GM12878 (cell line): ENCODE results near the gene RNF44. TPM values are rescaled to one million over a fixed set of nuclear protein-coding genes. Genes with fewer than 3 reads are reported as not detected.

Experiments
- ATAC-seq: fragments of 200-7000 bp; cut with Tn5 transposase; 3 replicates; pipeline ENCODE4 v1.9.1; 2020; ENCODE audit warnings: mild to moderate bottlenecking, moderate library complexity
- BruUV-seq: library from RNA; stranded (reverse); fragments of 400-500 nt; replicated peaks from 2 replicates; lab custom pipeline; 2021; lab: Mats Ljungman, UMichigan
- CTCF ChIA-PET: fragments of 300-600 bp; sonication (Branson Sonifier 250); formaldehyde crosslinking; extraction: SDS; loops from one replicate; lab custom pipeline; 2021; ENCODE audit warnings: inconsistent platforms; lab: Yijun Ruan, JAX
- POLR2A ChIA-PET: fragments of 350-600 bp; formaldehyde crosslinking; extraction: SDS; loops from one replicate; lab custom pipeline; 2021; ENCODE audit warnings: inconsistent platforms; lab: Charles Lee
- RAD21 ChIA-PET: fragments of 300-600 bp; sonication (Branson Sonifier 250); formaldehyde crosslinking; loops from one replicate; lab custom pipeline; 2023; ENCODE audit warnings: antibody characterized with exemption; ENCODE audit not compliant: unreplicated experiment; lab: Charles Lee
- SMC1A ChIA-PET: fragments of 300-600 bp; sonication (Branson Sonifier 250); formaldehyde crosslinking; loops from one replicate; lab custom pipeline; 2023; ENCODE audit not compliant: unreplicated experiment, uncharacterized antibody; lab: Charles Lee
- DNase-seq: peaks from one replicate; pipeline ENCODE4 v3.0.0-alpha.2; 2011; ENCODE audit warnings: low read depth, low spot score
- FAIRE-seq: peaks from 3 replicates; lab custom pipeline; 2011; peaks lifted over from hg19 to GRCh38; lab: Jason Lieb, UNC
- H2AFZ ChIP-seq: 2 replicates; pipeline ENCODE4 v1.6.0; 2011; ENCODE audit warnings: low read depth, low read length, control low read depth; ENCODE audit not compliant: control insufficient read depth
- H3K27ac ChIP-seq: 2 replicates; pipeline ENCODE4 v1.5.1; 2011; ENCODE audit warnings: control low read depth; ENCODE audit not compliant: control insufficient read depth, insufficient read depth
- H3K27me3 ChIP-seq, 2 experiments: replicated peaks in 1 of 2; 2 replicates each; pipeline versions ENCODE4 v1.6.0 to v1.6.1; 2011; ENCODE audit warnings: low read length in 1 of 2; ENCODE audit not compliant: control insufficient read depth in 2 of 2, insufficient read depth in 2 of 2
- H3K36me3 ChIP-seq, 2 experiments: 2 replicates each; pipeline ENCODE4 v1.5.1; 2011; ENCODE audit warnings: low read length in 1 of 2; ENCODE audit not compliant: control insufficient read depth in 2 of 2, insufficient read depth in 2 of 2
- H3K4me1 ChIP-seq: 2 replicates; pipeline ENCODE4 v1.6.1; 2011; ENCODE audit warnings: mild to moderate bottlenecking, low read length, moderate library complexity, mixed read lengths; ENCODE audit not compliant: control insufficient read depth, insufficient read depth
- H3K4me2 ChIP-seq: 2 replicates; pipeline ENCODE4 v1.6.0; 2011; ENCODE audit warnings: control low read depth; ENCODE audit not compliant: control insufficient read depth, insufficient read depth
- H3K4me3 ChIP-seq: fragments of 200-600 bp; sonication (generic); 2 replicates; pipeline ENCODE4 v1.5.1; 2016
- H3K79me2 ChIP-seq: 2 replicates; pipeline ENCODE4 v1.6.0; 2011; ENCODE audit warnings: low read length; ENCODE audit not compliant: control insufficient read depth, insufficient read depth
- H3K9ac ChIP-seq: 2 replicates; pipeline ENCODE4 v1.8.0; 2011; ENCODE audit warnings: low read length, control low read depth, mixed read lengths; ENCODE audit not compliant: control insufficient read depth, insufficient read depth
- H3K9me3 ChIP-seq: replicated peaks from 3 replicates; pipeline ENCODE4 v1.5.1; 2011; ENCODE audit warnings: mild to moderate bottlenecking, low read length; ENCODE audit not compliant: control insufficient read depth, insufficient read depth
- H4K20me1 ChIP-seq: 2 replicates; pipeline ENCODE4 v1.6.0; 2011; ENCODE audit not compliant: control insufficient read depth, insufficient read depth
- BCLAF1 ChIP-seq: fragments of 450-650 bp; IDR thresholded peaks from 2 replicates; pipeline ENCODE4 v1.6.1; 2017; ENCODE audit warnings: antibody characterized with exemption, mild to moderate bottlenecking, moderate library complexity
- CBX5 ChIP-seq: sonication (generic); IDR thresholded peaks from 2 replicates; pipeline ENCODE4 v1.6.1; 2016; ENCODE audit warnings: low read depth, moderate library complexity, mild to moderate bottlenecking, inconsistent platforms
- CHD4 ChIP-seq: fragments of 200-600 bp; sonication (generic); IDR thresholded peaks from 2 replicates; pipeline ENCODE4 v1.6.1; 2016; ENCODE audit warnings: mild to moderate bottlenecking
- EGR1 ChIP-seq, 2 experiments: IDR thresholded peaks; 1 replicate in 1 of 2; 2 replicates in 1 of 2; pipeline ENCODE4 v1.6.1; 2011 to 2012; ENCODE audit warnings: low read depth in 2 of 2, low read length in 2 of 2, borderline replicate concordance in 1 of 2, mild to moderate bottlenecking in 1 of 2, moderate library complexity in 1 of 2
- EZH2 ChIP-seq: IDR thresholded peaks from 2 replicates; pipeline ENCODE4 v1.6.1; 2012; ENCODE audit warnings: low read depth, mild to moderate bottlenecking, control low read depth, inconsistent platforms, low read length, borderline replicate concordance; ENCODE audit not compliant: control insufficient read depth
- HCFC1 ChIP-seq: fragments of 150-350 bp; IDR thresholded peaks from 2 replicates; pipeline ENCODE4 v1.6.1; 2014; ENCODE audit warnings: low read length
- MXI1 ChIP-seq: fragments of 150-350 bp; IDR thresholded peaks from 2 replicates; pipeline ENCODE4 v1.6.1; 2011; ENCODE audit warnings: low read depth, mild to moderate bottlenecking, inconsistent platforms, low read length, improper control_type of control experiment
- RAD21 ChIP-seq: IDR thresholded peaks from 2 replicates; pipeline ENCODE4 v1.6.1; 2011; ENCODE audit warnings: mild to moderate bottlenecking, low read depth, low read length, moderate library complexity; ENCODE audit not compliant: insufficient read depth
- SMARCA5 ChIP-seq: fragments of 450-650 bp; IDR thresholded peaks from 2 replicates; pipeline ENCODE4 v1.6.1; 2017; ENCODE audit warnings: mild to moderate bottlenecking
- SRF ChIP-seq, 2 experiments: IDR thresholded peaks; 2 replicates each; pipeline ENCODE4 v1.6.1; 2011; ENCODE audit warnings: low read depth in 2 of 2, low read length in 2 of 2, mild to moderate bottlenecking in 1 of 2, moderate library complexity in 1 of 2
- ZNF207 ChIP-seq: fragments of 450-650 bp; IDR thresholded peaks from 2 replicates; pipeline ENCODE4 v1.6.1; 2014; ENCODE audit warnings: antibody characterized with exemption, mild to moderate bottlenecking, borderline replicate concordance
- WGBS: methylation state at CpG from one replicate; pipeline ENCODE4 v1.1.6; 2016; ENCODE audit warnings: low lambda C conversion rate; ENCODE audit not compliant: insufficient replicate concordance, insufficient coverage; ENCODE audit errors: missing lambda C conversion rate; 5-methylcytosine and 5-hydroxymethylcytosine counted together
- in situ Hi-C: fragments of 300-500 bp; cut with MboI; formaldehyde crosslinking; loops from 9 replicates; pipeline ENCODE4 v1.14.3; 2018; ENCODE audit warnings: mixed read lengths
- intact Hi-C: fragments of 100-400 bp; cut with micrococcal nuclease; formaldehyde crosslinking; loops from one replicate; pipeline ENCODE4 v1.14.2; 2022; ENCODE audit not compliant: unreplicated experiment
- polyA plus RNA-seq, 11 experiments: library from polyadenylated mRNA; depleted of rRNA in 4 of 11; unstranded in 6 of 11; stranded (reverse) in 5 of 11; fragments of >200 nt; fragmentation: Nextera tagmentation in 4 of 11; fragmentation: Illumina TruSeq in 1 of 11; extraction: Ambion mirVana in 4 of 11; extraction: Trizol in 1 of 11; gene quantifications; 1 replicate in 1 of 11; 2 replicates in 10 of 11; pipeline versions ENCODE4 v1.2.1 to v1.2.3, GENCODE V29; 2011 to 2016; ENCODE audit warnings: inconsistent platforms in 2 of 11, missing spikeins in 2 of 11, low read depth in 1 of 11
- total RNA-seq, 4 experiments: library from RNA; depleted of rRNA in 3 of 4; stranded (reverse); fragments of >200 nt in 3 of 4; fragmentation: Illumina TruSeq in 1 of 4; extraction: Trizol in 1 of 4; gene quantifications; 2 replicates each; pipeline versions ENCODE4 v1.2.1 to v1.2.3, GENCODE V29; 2013 to 2021
- TF ChIP-seq, protein P1 (sequence below): IDR thresholded peaks from 2 replicates; pipeline ENCODE4 v1.6.1; 2012; ENCODE audit warnings: improper control_type of control experiment, low read depth, low read length; ENCODE audit not compliant: insufficient replicate concordance

Gene RNF44
- total and polyA plus RNA-seq, 10 of the 15 experiments (the other 5 are each of a cell fraction or from before 2014, with no cell fraction given) = 1.7 to 51.9 (median 7.9) TPM

DNA sequence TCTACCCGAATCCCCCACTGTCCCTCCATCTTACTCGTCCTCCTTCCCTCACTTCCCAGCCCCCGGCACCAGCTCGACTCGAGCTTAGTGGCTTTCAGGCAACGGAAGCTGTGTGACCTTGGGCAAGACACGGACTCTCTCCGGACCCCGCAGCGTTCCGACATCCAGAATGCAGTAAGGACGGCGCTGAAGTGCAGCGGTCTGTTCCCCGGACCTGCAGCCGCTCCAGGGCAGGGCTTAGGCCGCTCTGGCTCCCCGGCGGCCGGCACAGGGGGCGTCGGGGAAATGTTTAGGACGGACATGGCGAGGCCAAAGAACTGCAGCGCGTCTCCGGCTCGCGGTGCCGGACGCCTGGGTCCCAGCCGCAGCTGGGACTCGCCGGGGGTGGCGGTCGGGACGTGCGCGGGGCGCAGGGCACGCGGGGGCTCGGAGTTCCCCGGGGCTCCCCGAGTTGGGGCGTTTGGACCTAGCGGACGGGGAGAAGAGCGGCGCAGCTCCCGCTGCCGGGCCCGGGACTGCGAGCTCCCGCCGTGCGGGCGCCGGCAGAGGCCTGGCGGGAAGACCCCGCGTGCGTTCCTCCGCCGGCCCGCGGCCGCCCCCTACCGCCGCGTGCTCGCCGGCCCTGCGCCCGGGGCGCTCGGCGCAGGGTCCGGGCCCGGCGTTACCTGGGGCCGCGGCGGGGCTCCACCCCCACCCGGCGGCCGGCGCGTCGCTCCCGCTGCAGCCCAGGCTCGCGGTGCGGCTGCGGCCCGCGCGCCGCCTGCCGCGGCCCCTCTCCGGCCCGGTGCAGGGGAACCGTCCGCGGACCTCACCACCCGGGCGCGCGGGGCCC is 5.6 kb upstream of the RNF44 start:
- in situ Hi-C loops = no loop called here
- peak overlapping the region; percentile 30 for H3K27ac ChIP-seq
- H3K9ac ChIP-seq = peak overlapping the region; percentile 57
- no TSS peak for BruUV-seq
- H3K4me1 ChIP-seq = peaks cover 17% of the 10 kb centered on the region
- H3K4me3 ChIP-seq = peak overlapping the region; percentile 88
- H3K9me3 ChIP-seq = no peaks in the 10 kb centered on the region
- ChIA-PET POLR2A (interaction anchor here (0.6 to 1.5 kb wide), 5 partner anchors 8 to 758 kb away, joined by 3 to 9 read pairs (median 5); no protein-coding TSS in a partner anchor), RAD21 (interaction anchor here (0.6 to 2.4 kb wide), 7 partner anchors 8 to 308 kb away, joined by 3 to 17 read pairs (median 3); partner anchors contain the start of genes CLTB and FAF2), SMC1A (interaction anchor here (1.0 to 2.0 kb wide), 4 partner anchors 9 to 126 kb away, joined by 3 to 9 read pairs (median 6); partner anchors contain the start of gene CLTB), CTCF (interaction anchor here (0.6 to 2.7 kb wide), 11 partner anchors 8 to 1599 kb away, joined by 3 to 18 read pairs (median 3); partner anchors contain the start of genes CLTB, KIAA1191 and SNCB)
- DNase-seq (no peak), FAIRE-seq (no peak), ATAC-seq (peak; percentile 44)
- H2AFZ ChIP-seq = peak overlapping the region; percentile 98
- peak overlapping the region; percentile 98 for H3K4me2 ChIP-seq
- H3K36me3 ChIP-seq = no peaks in the 10 kb centered on the region
- no peaks in the 10 kb centered on the region for H4K20me1 ChIP-seq
- WGBS = 1% methylated on average over 86 of the region's 110 CpGs
- no peaks in the 10 kb centered on the region for H3K27me3 ChIP-seq
- intact Hi-C loops = no loop called here
- H3K79me2 ChIP-seq = 0 out of 2 replicates have a peak, but pooled peaks cover 1% of the 10 kb centered on the region
- TF ChIP-seq EZH2 (no peak), EGR1 (IDR thresholded peaks at IDR 0.05; ENCODE audit: borderline replicate concordance in 1 of 2, low read depth in 2 of 2, low read length in 2 of 2) (no peak), RAD21 (peak; percentile 37; the same call in 1 of the 2 replicates), ZNF207 (no peak), HCFC1 (no peak; the same call in 1 of the 2 replicates), MXI1 (0 out of 2 replicates have a peak, but pooled peaks have one; percentile 24), CBX5 (no peak), SRF (IDR thresholded peaks at IDR 0.05; ENCODE audit: low read depth in 2 of 2, low read length in 2 of 2) (0 out of 4 replicates have a peak, but pooled peaks of 1 of the 2 experiments have one; percentile 19), CHD4 (no peak), SMARCA5 (peak; percentile 84; the same call in 1 of the 2 replicates), BCLAF1 (no peak)
- TF ChIP-seq, protein P1, sequence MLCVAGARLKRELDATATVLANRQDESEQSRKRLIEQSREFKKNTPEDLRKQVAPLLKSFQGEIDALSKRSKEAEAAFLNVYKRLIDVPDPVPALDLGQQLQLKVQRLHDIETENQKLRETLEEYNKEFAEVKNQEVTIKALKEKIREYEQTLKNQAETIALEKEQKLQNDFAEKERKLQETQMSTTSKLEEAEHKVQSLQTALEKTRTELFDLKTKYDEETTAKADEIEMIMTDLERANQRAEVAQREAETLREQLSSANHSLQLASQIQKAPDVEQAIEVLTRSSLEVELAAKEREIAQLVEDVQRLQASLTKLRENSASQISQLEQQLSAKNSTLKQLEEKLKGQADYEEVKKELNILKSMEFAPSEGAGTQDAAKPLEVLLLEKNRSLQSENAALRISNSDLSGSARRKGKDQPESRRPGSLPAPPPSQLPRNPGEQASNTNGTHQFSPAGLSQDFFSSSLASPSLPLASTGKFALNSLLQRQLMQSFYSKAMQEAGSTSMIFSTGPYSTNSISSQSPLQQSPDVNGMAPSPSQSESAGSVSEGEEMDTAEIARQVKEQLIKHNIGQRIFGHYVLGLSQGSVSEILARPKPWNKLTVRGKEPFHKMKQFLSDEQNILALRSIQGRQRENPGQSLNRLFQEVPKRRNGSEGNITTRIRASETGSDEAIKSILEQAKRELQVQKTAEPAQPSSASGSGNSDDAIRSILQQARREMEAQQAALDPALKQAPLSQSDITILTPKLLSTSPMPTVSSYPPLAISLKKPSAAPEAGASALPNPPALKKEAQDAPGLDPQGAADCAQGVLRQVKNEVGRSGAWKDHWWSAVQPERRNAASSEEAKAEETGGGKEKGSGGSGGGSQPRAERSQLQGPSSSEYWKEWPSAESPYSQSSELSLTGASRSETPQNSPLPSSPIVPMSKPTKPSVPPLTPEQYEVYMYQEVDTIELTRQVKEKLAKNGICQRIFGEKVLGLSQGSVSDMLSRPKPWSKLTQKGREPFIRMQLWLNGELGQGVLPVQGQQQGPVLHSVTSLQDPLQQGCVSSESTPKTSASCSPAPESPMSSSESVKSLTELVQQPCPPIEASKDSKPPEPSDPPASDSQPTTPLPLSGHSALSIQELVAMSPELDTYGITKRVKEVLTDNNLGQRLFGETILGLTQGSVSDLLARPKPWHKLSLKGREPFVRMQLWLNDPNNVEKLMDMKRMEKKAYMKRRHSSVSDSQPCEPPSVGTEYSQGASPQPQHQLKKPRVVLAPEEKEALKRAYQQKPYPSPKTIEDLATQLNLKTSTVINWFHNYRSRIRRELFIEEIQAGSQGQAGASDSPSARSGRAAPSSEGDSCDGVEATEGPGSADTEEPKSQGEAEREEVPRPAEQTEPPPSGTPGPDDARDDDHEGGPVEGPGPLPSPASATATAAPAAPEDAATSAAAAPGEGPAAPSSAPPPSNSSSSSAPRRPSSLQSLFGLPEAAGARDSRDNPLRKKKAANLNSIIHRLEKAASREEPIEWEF = no peak
